OCI-LY7 (cell line): ENCODE measurements around the gene TYMP. TPM values are rescaled to one million over a fixed set of nuclear protein-coding genes. Genes with fewer than 3 reads are reported as not detected.
A peak's percentile ranks its signal among the peaks of the same experiment; 100 is the strongest.

Experiments
- BruUV-seq: library from RNA; stranded (reverse); fragments of 400-500 nt; replicated peaks from 2 replicates; lab custom pipeline; 2021; lab: Mats Ljungman, UMichigan
- CTCF ChIA-PET: fragments of 300-600 bp; sonication (Branson Sonifier 250); formaldehyde crosslinking; loops from one replicate; lab custom pipeline; 2022; ENCODE audit warnings: antibody characterized with exemption; ENCODE audit not compliant: unreplicated experiment; lab: Charles Lee
- POLR2A ChIA-PET: fragments of 300-600 bp; sonication (Branson Sonifier 250); formaldehyde crosslinking; loops from one replicate; lab custom pipeline; 2022; ENCODE audit warnings: antibody characterized with exemption; lab: Charles Lee
- DNase-seq: peaks from one replicate; pipeline ENCODE4 v3.0.0-alpha.2; 2015; ENCODE audit warnings: low spot score
- H2AFZ ChIP-seq: fragments of 200-600 bp; sonication (generic), shearing (Covaris generic); 2 replicates; pipeline ENCODE4 v1.6.1; 2014; ENCODE audit warnings: mild to moderate bottlenecking, antibody characterized with exemption, low read length, moderate library complexity
- H3K27ac ChIP-seq: fragments of 200-600 bp; sonication (generic); 2 replicates; pipeline ENCODE4 v1.5.1; 2014; ENCODE audit warnings: mixed run types, low read depth, mild to moderate bottlenecking, moderate library complexity, low read length, inconsistent platforms; ENCODE audit not compliant: poor library complexity, severe bottlenecking
- H3K36me3 ChIP-seq: fragments of 200-600 bp; sonication (generic); 2 replicates; pipeline ENCODE4 v1.6.1; 2014; ENCODE audit warnings: mild to moderate bottlenecking, antibody characterized with exemption, low read length, moderate library complexity, mixed read lengths; ENCODE audit not compliant: insufficient read depth
- H3K4me1 ChIP-seq: fragments of 200-600 bp; sonication (generic); 2 replicates; pipeline ENCODE4 v1.5.1; 2014; ENCODE audit warnings: mild to moderate bottlenecking, low read length; ENCODE audit not compliant: insufficient read depth, poor library complexity, severe bottlenecking
- H3K4me2 ChIP-seq: fragments of 200-600 bp; sonication (generic); 2 replicates; pipeline ENCODE4 v1.6.1; 2014; ENCODE audit warnings: mild to moderate bottlenecking, low read length
- H3K4me3 ChIP-seq: fragments of 200-600 bp; sonication (generic); 2 replicates; pipeline ENCODE4 v1.5.1; 2014; ENCODE audit warnings: mild to moderate bottlenecking, low read depth, low read length; ENCODE audit not compliant: poor library complexity, severe bottlenecking
- H3K79me2 ChIP-seq: fragments of 200-600 bp; sonication (generic); 2 replicates; pipeline ENCODE4 v1.6.1; 2016; ENCODE audit warnings: low read depth, mild to moderate bottlenecking, low read length, moderate library complexity, mixed read lengths; ENCODE audit not compliant: insufficient read depth
- H3K9me2 ChIP-seq: fragments of 200-600 bp; sonication (generic); 2 replicates; pipeline ENCODE4 v1.6.1; 2016; ENCODE audit warnings: mild to moderate bottlenecking, low read length, mixed read lengths; ENCODE audit not compliant: insufficient read depth
- H3K9me3 ChIP-seq: fragments of 200-600 bp; sonication (generic); 2 replicates; pipeline ENCODE4 v1.6.1; 2014; ENCODE audit warnings: mild to moderate bottlenecking, mixed run types, low read length, mixed read lengths
- H4K20me1 ChIP-seq: fragments of 200-600 bp; sonication (generic); 2 replicates; pipeline ENCODE4 v1.6.1; 2014; ENCODE audit warnings: mild to moderate bottlenecking, antibody characterized with exemption, low read length, moderate library complexity, mixed read lengths; ENCODE audit not compliant: insufficient read depth
- CTCF ChIP-seq: fragments of 200-600 bp; sonication (generic); conservative IDR thresholded peaks from 2 replicates; pipeline ENCODE4 v1.5.1; 2014; ENCODE audit warnings: mild to moderate bottlenecking, antibody characterized with exemption, low read length, moderate library complexity, mixed read lengths
- EZH2phosphoT487 ChIP-seq: fragments of 200-600 bp; sonication (generic); IDR thresholded peaks from 2 replicates; pipeline ENCODE4 v1.6.1; 2018; ENCODE audit warnings: low read depth, borderline replicate concordance, mild to moderate bottlenecking, mixed run types, antibody characterized with exemption, low read length, moderate library complexity, mixed read lengths
- intact Hi-C: fragments of 100-400 bp; cut with micrococcal nuclease; formaldehyde crosslinking; loops from one replicate; pipeline ENCODE4 v1.10.0; 2022; ENCODE audit not compliant: unreplicated experiment
- total RNA-seq, 2 experiments: library from RNA; depleted of rRNA in 1 of 2; stranded (reverse); fragments of >200 nt in 1 of 2; shearing (Covaris generic) in 1 of 2; gene quantifications; 2 replicates each; pipeline ENCODE4 v1.2.3, GENCODE V29; 2014 to 2022

TYMP gene
- total RNA-seq, 2 experiments from 2014 or later: 3.9 to 4.0 TPM

GRCh38 chr22:50528682-50529415, 963 bp downstream of the TYMP start:
- Histone ChIP-seq H3K4me1 (peaks cover 56% of the 10 kb centered on the region), H3K79me2 (peaks cover 4% of the 10 kb centered on the region; the same call in 1 of the 2 replicates), H2AFZ (no peak overlapping the region), H4K20me1 (no peaks in the 10 kb centered on the region), H3K27ac (no peak overlapping the region), H3K36me3 (peaks cover 12% of the 10 kb centered on the region), H3K9me2 (no peaks in the 10 kb centered on the region), H3K4me2 (no peak overlapping the region; the same call in 1 of the 2 replicates), H3K4me3 (no peak overlapping the region), H3K9me3 (no peaks in the 10 kb centered on the region)
- peak; percentile 23 for DNase-seq
- CTCF ChIA-PET: interaction anchor here (0.6 to 1.1 kb wide), 2 partner anchors 11 to 20 kb away, joined by 3 to 5 read pairs; no protein-coding TSS in a partner anchor
- TF ChIP-seq CTCF (no peak), EZH2phosphoT487 (no peak)
- BruUV-seq: no TSS peak
- intact Hi-C loops: loop anchor here (5.0 kb wide), 1 partner anchor 287 kb away; no protein-coding TSS in a partner anchor
- POLR2A ChIA-PET: no interaction called here

- Histone ChIP-seq H3K4me2 (no peak overlapping the region), H3K4me3 (no peak overlapping the region), H3K27ac (no peak overlapping the region), H4K20me1 (no peaks in the 10 kb centered on the region), H3K9me2 (no peaks in the 10 kb centered on the region), H2AFZ (no peak overlapping the region), H3K4me1 (peaks cover 49% of the 10 kb centered on the region), H3K79me2 (peaks cover 4% of the 10 kb centered on the region; the same call in 1 of the 2 replicates), H3K36me3 (peaks cover 20% of the 10 kb centered on the region), H3K9me3 (no peaks in the 10 kb centered on the region)
- CTCF ChIA-PET: interaction anchor here (0.6 kb wide), 1 partner anchor 19 kb away, joined by 5 read pairs; no protein-coding TSS in a partner anchor
- DNase-seq: peak; percentile 20
- intact Hi-C loops: loop anchor here (2.0 to 5.0 kb wide), 3 partner anchors 35 to 286 kb away; partner anchors contain the start of gene SYCE3
- TF ChIP-seq CTCF: no peak
- BruUV-seq: no TSS peak
- POLR2A ChIA-PET: no interaction called here
These were observed 1.7 kb downstream of the TYMP start for GRCh38 chr22:50527921-50528681.
